A204.1 (cell line): ENCODE results near the gene CPLX1.
"Not testable (repeated sequence)": the region's sequence is repeated elsewhere in the genome, so short reads cannot be mapped to it uniquely, and the experiment has no call there.

Experiments used
- FAIRE-seq: peaks from 2 replicates; lab custom pipeline; 2012; peaks lifted over from hg19 to GRCh38; lab: Jason Lieb, UNC

Gene CPLX1

GRCh38 chr4:819401-820229, 6.3 kb downstream of the CPLX1 start:
- no peak for FAIRE-seq

- FAIRE-seq, result no peak
These were observed 7.6 kb downstream of the CPLX1 start for GRCh38 chr4:818106-818921.

GRCh38 chr4:815464-816146, 10.3 kb downstream of the CPLX1 start:
- FAIRE-seq, result no peak

DNA sequence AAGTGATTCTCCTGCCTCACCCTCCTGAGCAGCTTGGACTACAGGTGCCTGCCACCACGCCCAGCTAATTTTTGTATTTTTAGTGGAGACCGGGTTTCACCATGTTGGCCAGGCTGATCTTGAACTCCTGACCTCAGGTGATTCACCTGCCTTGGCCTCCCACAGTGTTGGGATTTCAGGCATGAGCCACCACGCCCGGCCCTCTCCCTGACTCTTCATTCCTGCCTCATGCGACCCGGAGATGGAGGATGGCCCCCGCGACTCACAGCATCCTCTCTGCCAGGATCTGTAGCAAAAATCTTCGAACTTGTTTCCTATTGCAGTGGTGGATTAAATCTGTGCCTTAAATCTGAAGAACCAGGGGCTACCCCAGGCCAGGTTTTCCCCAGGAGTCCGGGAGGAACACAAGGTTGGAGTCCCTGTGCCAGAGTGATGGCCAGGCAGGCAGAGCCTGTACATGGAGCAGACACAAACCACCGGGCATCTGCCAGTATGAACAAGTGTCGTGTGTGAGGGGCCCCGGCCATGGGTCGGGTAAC, 11.5 kb downstream of the CPLX1 start:
- no peak for FAIRE-seq

GRCh38 chr4:813900-814299, 12.0 kb downstream of the CPLX1 start:
- FAIRE-seq, result no peak

- FAIRE-seq, result no peak
These were observed 16.9 kb downstream of the CPLX1 start for GRCh38 chr4:808860-809570.

GRCh38 chr4:807792-808191, 18.1 kb downstream of the CPLX1 start:
- FAIRE-seq, result no peak

DNA sequence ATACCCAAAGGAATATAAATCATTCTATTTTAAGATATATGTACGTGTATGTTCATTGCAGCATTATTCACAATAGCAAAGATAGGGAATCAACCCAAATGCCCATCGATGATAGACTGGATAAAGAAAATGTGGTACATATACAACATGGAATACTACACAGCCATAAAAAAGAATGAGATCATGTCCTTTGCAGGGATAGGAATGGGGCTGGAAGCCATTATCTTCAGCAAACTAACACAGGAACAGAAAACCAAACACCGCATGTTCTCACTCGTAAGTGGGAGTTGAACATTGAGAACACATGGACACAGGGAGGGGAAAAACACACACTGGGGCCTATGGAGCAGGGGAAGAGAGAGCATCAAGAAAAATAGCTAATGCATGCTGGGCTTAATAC, 18.9 kb downstream of the CPLX1 start:
- FAIRE-seq, result not testable (repeated sequence)

- FAIRE-seq, result no peak
These were observed 21.1 kb downstream of the CPLX1 start for GRCh38 chr4:804804-805203.

DNA sequence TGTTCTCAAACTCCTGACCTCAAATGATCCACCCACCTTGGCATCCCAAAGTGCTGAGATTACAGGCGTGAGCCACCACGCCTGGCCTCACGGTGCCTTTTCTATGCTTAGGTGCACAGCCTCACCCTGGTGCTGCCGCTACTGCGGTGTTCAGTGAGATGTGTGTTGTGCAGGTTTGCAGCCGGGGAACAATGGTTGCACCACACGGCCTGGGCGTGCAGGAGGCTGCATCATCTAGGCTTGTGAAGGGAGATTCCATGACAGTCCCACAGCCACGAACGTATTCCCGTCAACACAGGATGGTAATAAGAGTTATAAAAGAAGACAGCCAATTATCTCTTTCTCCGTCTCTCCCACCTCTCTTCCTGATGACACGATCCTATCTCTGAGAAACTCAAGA, 22.0 kb downstream of the CPLX1 start:
- no peak for FAIRE-seq

- FAIRE-seq, result no peak
These were observed 24.3 kb downstream of the CPLX1 start for GRCh38 chr4:801436-802124.

GRCh38 chr4:797066-797465, 28.9 kb downstream of the CPLX1 start:
- FAIRE-seq, result no peak

GRCh38 chr4:796206-796605, 29.7 kb downstream of the CPLX1 start:
- FAIRE-seq, result no peak

- FAIRE-seq, result no peak
These were observed 30.2 kb downstream of the CPLX1 start for GRCh38 chr4:795726-796119.

- no peak for FAIRE-seq
These were observed 30.8 kb downstream of the CPLX1 start for GRCh38 chr4:794900-795725.

DNA sequence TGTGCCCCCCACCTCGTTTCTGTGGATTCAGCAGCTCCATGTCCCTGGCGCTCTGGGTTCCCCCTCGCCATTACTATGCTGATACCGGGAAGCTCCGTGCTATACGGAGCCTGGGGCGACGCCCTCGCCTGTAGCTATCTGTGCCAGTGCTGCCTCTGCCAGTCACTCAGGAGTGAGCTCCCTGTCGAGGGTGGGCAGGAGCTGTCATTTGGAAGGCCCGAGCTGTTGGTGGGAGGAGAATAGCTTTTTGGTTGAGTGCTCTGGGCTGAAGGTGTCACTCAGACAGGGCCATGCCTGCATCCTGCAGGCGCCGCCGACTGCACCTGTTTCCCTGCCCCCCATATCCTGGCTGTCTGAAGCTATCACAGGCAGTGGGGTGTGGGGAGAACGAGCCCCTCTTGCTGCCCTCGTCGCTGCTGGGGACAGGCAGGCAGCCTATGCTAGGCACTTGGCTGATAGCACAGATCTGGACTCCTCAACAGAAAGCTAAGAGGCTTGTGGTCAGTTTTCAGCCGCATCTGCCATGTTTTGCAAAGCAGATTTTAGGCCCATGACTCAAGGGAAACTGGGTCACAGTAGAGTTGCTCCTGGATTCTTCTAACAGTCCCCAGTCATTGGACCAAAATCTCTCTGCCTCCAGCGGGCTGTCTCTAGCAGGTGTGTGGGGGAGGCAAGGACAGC, 31.8 kb downstream of the CPLX1 start:
- FAIRE-seq, result no peak

DNA sequence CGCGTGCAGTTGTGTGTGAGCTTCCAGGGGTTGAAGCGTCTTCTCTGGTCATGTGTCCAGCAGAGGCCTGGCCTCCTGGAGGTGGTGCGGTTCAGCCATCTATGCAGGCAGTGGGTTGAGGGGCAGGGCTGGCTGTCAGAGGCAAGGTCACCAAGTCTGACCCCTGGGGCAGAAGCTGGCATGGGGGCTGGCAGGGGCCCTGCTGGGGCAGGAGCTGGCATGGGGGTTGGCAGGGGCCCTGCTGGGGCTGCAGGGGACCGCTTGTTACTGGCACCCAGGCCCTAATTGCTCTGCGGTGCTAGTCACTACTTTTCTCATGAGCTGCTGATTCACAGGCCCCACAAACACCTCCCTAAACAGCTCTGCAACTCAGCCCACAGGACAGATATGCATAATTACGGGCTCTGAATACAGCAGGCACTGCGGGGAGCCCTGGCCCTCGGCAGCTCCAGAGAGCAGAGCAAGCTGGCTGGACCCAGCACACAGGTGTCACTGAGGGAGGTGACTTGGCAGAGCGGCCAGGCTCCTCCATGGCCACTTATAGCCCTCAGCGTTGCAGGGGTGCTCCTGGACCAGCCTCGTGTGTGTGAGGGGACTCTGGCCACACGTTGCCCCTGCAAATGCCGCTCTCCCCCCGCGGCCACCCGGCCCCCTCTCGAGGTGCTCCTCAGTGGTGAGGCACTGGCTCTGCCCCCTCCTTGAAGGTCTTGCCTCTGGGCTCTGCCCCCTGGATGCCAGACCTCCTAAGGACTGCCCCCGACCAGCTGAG, 32.7 kb downstream of the CPLX1 start:
- no peak for FAIRE-seq

GRCh38 chr4:792626-793092, 33.3 kb downstream of the CPLX1 start:
- no peak for FAIRE-seq
